Sigmoid colon (tissue), 4 donors: ENCODE results near the gene PZP.
"Not testable (repeated sequence)": the region's sequence is repeated elsewhere in the genome, so short reads cannot be mapped to it uniquely, and the experiment has no call there.

ENCODE experiments used
- EP300 ChIP-seq, 4 donors: sonication (generic); formaldehyde crosslinking; IDR thresholded peaks; one replicate each; pipeline ENCODE4 v1.6.1; 2017; ENCODE audit warnings: antibody characterized with exemption in 4 of 4
- POLR2A ChIP-seq, 2 donors: fragments of 450-650 bp; IDR thresholded peaks; one replicate each; pipeline ENCODE4 v1.6.1; 2016; ENCODE audit warnings: antibody characterized with exemption in 2 of 2, mild to moderate bottlenecking in 2 of 2, moderate library complexity in 2 of 2
- TF ChIP-seq, protein P1 (sequence below), 4 experiments: fragments of 450-650 bp in 3 of 4; fragments of 200-600 bp in 1 of 4; IDR thresholded peaks; one replicate each; pipeline ENCODE4 v1.5.1; 2016 to 2019; ENCODE audit warnings: antibody characterized with exemption in 4 of 4, mild to moderate bottlenecking in 3 of 4, moderate library complexity in 2 of 4

DNA sequence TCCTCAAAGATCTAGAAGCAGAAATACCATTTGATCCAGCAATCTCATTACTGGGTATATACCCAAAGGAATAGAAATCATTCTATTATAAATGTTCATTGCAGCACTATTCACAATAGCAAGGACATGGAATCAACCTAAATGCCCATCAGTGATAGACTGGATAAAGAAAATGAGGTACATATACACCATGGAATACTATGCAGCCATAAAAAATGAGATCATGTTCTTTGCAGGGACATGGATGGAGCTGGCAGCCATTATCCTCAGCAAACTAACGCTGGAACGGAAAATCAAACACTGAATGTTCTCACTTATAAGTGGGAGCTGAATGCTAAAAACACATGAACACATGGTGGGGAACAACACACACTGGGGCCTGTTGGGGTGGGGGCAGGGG is 44.6 kb upstream of the PZP start:
- TF ChIP-seq, protein P1, sequence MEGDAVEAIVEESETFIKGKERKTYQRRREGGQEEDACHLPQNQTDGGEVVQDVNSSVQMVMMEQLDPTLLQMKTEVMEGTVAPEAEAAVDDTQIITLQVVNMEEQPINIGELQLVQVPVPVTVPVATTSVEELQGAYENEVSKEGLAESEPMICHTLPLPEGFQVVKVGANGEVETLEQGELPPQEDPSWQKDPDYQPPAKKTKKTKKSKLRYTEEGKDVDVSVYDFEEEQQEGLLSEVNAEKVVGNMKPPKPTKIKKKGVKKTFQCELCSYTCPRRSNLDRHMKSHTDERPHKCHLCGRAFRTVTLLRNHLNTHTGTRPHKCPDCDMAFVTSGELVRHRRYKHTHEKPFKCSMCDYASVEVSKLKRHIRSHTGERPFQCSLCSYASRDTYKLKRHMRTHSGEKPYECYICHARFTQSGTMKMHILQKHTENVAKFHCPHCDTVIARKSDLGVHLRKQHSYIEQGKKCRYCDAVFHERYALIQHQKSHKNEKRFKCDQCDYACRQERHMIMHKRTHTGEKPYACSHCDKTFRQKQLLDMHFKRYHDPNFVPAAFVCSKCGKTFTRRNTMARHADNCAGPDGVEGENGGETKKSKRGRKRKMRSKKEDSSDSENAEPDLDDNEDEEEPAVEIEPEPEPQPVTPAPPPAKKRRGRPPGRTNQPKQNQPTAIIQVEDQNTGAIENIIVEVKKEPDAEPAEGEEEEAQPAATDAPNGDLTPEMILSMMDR (IDR thresholded peaks at IDR 0.05) = not testable (repeated sequence)
- TF ChIP-seq POLR2A, EP300 (IDR thresholded peaks at IDR 0.05): not testable (repeated sequence)
